ENCODE measurements around the gene SIPA1L3.

SIPA1L3 gene

GRCh38 chr19:38135150-38135998 is 228.4 kb downstream of the SIPA1L3 start:
- peak overlapping the region; percentile 4; the same call in 1 of the 2 replicates for H3K27ac ChIP-seq
- TF ChIP-seq CTCF (conservative IDR thresholded peaks at IDR 0.05) (no peak), ZFX (IDR thresholded peaks at IDR 0.05) (no peak)

GRCh38 chr19:38139122-38139521 is 232.1 kb downstream of the SIPA1L3 start:
- no peak overlapping the region for H3K27ac ChIP-seq
- TF ChIP-seq CTCF (conservative IDR thresholded peaks at IDR 0.05), result no peak
- TF ChIP-seq ZFX (IDR thresholded peaks at IDR 0.05), result no peak

- no peak overlapping the region for H3K27ac ChIP-seq
- TF ChIP-seq CTCF (conservative IDR thresholded peaks at IDR 0.05) (no peak), ZFX (IDR thresholded peaks at IDR 0.05) (no peak)
Observed at GRCh38 chr19:38141108-38141507, 234.1 kb downstream of the SIPA1L3 start.

GRCh38 chr19:38142176-38143035 is 235.4 kb downstream of the SIPA1L3 start:
- no peak overlapping the region for H3K27ac ChIP-seq
- TF ChIP-seq CTCF (conservative IDR thresholded peaks at IDR 0.05) (peak; percentile 90), ZFX (IDR thresholded peaks at IDR 0.05) (no peak)

GRCh38 chr19:38143847-38144246 is 236.8 kb downstream of the SIPA1L3 start:
- no peak overlapping the region for H3K27ac ChIP-seq
- TF ChIP-seq CTCF (conservative IDR thresholded peaks at IDR 0.05), result no peak
- no peak for TF ChIP-seq ZFX (IDR thresholded peaks at IDR 0.05)

GRCh38 chr19:38144667-38145066 is 237.7 kb downstream of the SIPA1L3 start:
- no peak overlapping the region for H3K27ac ChIP-seq

More at GRCh38 chr19:38144667-38145066, 237.7 kb downstream of the SIPA1L3 start:
- TF ChIP-seq CTCF (conservative IDR thresholded peaks at IDR 0.05), result no peak
- no peak for TF ChIP-seq ZFX (IDR thresholded peaks at IDR 0.05)

All from C4-2B (cell line).